Ishikawa (cell line): Measurements from ENCODE around the gene TMEM117.

ENCODE experiments used
- CEBPB ChIP-seq: IDR thresholded peaks from 2 replicates; pipeline ENCODE4 v1.6.1; 2012
- CREB1 ChIP-seq: IDR thresholded peaks from 2 replicates; pipeline ENCODE4 v1.6.1; 2012; ENCODE audit warnings: low read depth
- EGR1 ChIP-seq: IDR thresholded peaks from 2 replicates; pipeline ENCODE4 v1.6.1; 2012
- EP300 ChIP-seq: IDR thresholded peaks from 2 replicates; pipeline ENCODE4 v1.6.1; 2012; ENCODE audit warnings: borderline replicate concordance
- FOXM1 ChIP-seq: IDR thresholded peaks from 2 replicates; pipeline ENCODE4 v1.6.1; 2012; ENCODE audit warnings: low read depth, borderline replicate concordance
- NFIC ChIP-seq: IDR thresholded peaks from 2 replicates; pipeline ENCODE4 v1.6.1; 2012
- RAD21 ChIP-seq: IDR thresholded peaks from 2 replicates; pipeline ENCODE4 v1.6.1; 2012; ENCODE audit warnings: low read depth
- TAF1 ChIP-seq: IDR thresholded peaks from 2 replicates; pipeline ENCODE4 v1.6.1; 2012; ENCODE audit warnings: low read depth, mild to moderate bottlenecking
- TCF12 ChIP-seq: IDR thresholded peaks from 2 replicates; pipeline ENCODE4 v1.6.1; 2012; ENCODE audit warnings: low read depth
- TEAD4 ChIP-seq: IDR thresholded peaks from 2 replicates; pipeline ENCODE4 v1.6.1; 2012
- YY1 ChIP-seq: IDR thresholded peaks from 2 replicates; pipeline ENCODE4 v1.6.1; 2012; ENCODE audit warnings: low read depth
- ZBTB7A ChIP-seq: IDR thresholded peaks from 2 replicates; pipeline ENCODE4 v1.6.1; 2012; ENCODE audit warnings: low read depth
- TF ChIP-seq, protein P1 (sequence below): IDR thresholded peaks from 2 replicates; pipeline ENCODE4 v1.6.1; 2012
- TF ChIP-seq, protein P2 (sequence below): IDR thresholded peaks from 2 replicates; pipeline ENCODE4 v1.6.1; 2012
- TF ChIP-seq, protein P3 (sequence below): IDR thresholded peaks from 2 replicates; pipeline ENCODE4 v1.6.1; 2012; ENCODE audit warnings: low read depth, mild to moderate bottlenecking

Gene TMEM117

DNA sequence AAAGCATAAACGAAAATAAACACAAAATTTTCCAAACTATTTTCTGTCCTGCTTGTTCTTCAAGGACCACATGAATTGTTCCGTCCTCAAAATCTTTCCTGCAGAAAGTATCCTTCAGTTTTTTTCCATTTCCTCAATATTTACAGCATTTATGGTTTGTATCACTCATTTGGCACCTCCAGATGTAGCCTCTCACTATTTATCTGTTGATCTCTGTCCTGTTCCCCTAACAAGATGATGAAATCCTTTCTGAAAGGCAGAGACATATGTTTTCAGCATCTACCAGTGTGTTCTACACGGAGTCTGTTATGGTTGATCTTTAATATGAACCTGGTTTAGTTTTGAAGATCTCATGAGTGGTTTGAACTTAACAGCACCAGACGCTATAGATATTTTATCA lies 550.1 kb downstream of the TMEM117 start:
- TF ChIP-seq FOXM1 = no peak
- TF ChIP-seq EP300 = no peak
- no peak for TF ChIP-seq CREB1
- TF ChIP-seq, protein P1, sequence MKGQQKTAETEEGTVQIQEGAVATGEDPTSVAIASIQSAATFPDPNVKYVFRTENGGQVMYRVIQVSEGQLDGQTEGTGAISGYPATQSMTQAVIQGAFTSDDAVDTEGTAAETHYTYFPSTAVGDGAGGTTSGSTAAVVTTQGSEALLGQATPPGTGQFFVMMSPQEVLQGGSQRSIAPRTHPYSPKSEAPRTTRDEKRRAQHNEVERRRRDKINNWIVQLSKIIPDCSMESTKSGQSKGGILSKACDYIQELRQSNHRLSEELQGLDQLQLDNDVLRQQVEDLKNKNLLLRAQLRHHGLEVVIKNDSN = no peak
- TF ChIP-seq EGR1 = no peak
- no peak for TF ChIP-seq ZBTB7A
- TF ChIP-seq TEAD4 = no peak
- TF ChIP-seq TCF12 = no peak
- TF ChIP-seq, protein P2, sequence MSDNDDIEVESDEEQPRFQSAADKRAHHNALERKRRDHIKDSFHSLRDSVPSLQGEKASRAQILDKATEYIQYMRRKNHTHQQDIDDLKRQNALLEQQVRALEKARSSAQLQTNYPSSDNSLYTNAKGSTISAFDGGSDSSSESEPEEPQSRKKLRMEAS = no peak
- TF ChIP-seq NFIC = no peak
- TF ChIP-seq YY1 = no peak
- TF ChIP-seq, protein P3, sequence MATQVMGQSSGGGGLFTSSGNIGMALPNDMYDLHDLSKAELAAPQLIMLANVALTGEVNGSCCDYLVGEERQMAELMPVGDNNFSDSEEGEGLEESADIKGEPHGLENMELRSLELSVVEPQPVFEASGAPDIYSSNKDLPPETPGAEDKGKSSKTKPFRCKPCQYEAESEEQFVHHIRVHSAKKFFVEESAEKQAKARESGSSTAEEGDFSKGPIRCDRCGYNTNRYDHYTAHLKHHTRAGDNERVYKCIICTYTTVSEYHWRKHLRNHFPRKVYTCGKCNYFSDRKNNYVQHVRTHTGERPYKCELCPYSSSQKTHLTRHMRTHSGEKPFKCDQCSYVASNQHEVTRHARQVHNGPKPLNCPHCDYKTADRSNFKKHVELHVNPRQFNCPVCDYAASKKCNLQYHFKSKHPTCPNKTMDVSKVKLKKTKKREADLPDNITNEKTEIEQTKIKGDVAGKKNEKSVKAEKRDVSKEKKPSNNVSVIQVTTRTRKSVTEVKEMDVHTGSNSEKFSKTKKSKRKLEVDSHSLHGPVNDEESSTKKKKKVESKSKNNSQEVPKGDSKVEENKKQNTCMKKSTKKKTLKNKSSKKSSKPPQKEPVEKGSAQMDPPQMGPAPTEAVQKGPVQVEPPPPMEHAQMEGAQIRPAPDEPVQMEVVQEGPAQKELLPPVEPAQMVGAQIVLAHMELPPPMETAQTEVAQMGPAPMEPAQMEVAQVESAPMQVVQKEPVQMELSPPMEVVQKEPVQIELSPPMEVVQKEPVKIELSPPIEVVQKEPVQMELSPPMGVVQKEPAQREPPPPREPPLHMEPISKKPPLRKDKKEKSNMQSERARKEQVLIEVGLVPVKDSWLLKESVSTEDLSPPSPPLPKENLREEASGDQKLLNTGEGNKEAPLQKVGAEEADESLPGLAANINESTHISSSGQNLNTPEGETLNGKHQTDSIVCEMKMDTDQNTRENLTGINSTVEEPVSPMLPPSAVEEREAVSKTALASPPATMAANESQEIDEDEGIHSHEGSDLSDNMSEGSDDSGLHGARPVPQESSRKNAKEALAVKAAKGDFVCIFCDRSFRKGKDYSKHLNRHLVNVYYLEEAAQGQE = no peak

DNA sequence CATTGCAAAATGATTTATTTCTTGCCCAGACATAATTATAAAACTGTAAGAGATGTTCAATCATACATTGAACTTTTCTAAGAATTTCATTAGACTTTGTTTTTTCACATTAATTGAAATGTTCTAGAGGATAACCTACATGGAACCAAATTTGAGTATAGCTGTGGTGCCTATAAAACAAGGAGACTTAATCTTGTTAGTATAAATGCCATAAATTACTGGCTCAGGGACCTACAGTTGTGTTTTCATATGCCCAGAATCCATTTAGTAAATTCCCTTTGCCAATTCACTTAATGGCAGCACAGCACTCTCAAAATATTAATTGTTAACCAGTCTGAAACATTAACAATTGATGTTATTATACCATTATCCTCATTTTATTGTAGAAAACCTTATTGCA lies 551.7 kb downstream of the TMEM117 start:
- TF ChIP-seq, protein P1 = no peak
- TF ChIP-seq, protein P3 = no peak
- no peak for TF ChIP-seq CREB1
- TF ChIP-seq TAF1 = no peak
- TF ChIP-seq ZBTB7A = no peak
- TF ChIP-seq EGR1 = no peak
- TF ChIP-seq EP300 = no peak
- TF ChIP-seq NFIC = no peak
- no peak for TF ChIP-seq TCF12
- TF ChIP-seq FOXM1 = no peak
- TF ChIP-seq TEAD4 = no peak
- TF ChIP-seq, protein P2 = no peak
- no peak for TF ChIP-seq YY1
- TF ChIP-seq RAD21 = no peak
- no peak for TF ChIP-seq CEBPB

DNA sequence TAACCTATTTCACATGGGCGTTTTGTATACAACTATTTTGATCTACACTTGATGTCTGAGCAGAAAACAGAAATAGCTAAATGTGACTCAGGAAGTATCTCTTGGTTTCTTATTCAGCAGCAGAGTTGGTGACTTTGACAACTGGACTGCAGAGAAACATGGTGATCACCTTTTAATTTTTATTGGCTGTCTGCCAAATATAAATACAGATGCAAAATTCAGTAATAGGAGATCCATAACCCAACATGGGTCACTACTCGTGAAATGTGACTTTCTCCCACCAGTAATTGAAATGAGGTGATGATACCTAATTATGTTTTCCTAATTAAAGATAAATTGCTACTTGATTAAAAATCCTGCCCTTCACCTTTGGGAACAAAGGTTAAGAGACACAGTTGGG lies 553.2 kb downstream of the TMEM117 start:
- no peak for TF ChIP-seq RAD21
- TF ChIP-seq NFIC = peak; percentile 73
- TF ChIP-seq, protein P2 = no peak
- no peak for TF ChIP-seq CREB1

DNA sequence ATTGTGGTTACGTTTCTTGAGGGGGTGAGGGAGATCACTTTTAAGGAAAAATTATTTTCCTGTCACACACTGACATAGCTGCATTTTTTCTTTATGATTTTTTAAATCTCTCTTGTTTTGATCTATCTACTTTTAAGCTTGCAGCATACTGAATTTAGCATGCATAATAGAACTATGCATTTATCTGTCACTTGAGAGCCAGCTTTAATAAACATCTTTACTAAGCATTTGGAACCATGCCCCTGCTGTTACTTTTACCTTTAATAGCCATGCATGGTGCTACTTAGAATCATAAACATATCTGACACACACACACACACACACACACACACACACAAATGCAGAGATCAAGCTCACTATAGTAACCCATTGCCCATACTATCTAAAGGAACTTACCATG lies 554.0 kb downstream of the TMEM117 start:
- no peak for TF ChIP-seq TCF12
- no peak for TF ChIP-seq CREB1
- TF ChIP-seq, protein P3 = no peak
- TF ChIP-seq, protein P2 = no peak
- TF ChIP-seq CEBPB = no peak
- no peak for TF ChIP-seq ZBTB7A
- TF ChIP-seq EP300 = no peak
- no peak for TF ChIP-seq YY1
- no peak for TF ChIP-seq TAF1
- TF ChIP-seq NFIC = no peak
- TF ChIP-seq FOXM1 = no peak
- no peak for TF ChIP-seq EGR1
